ENCODE data around the gene KLHL33. TPM values are rescaled to one million over a fixed set of nuclear protein-coding genes. Genes with fewer than 3 reads are reported as not detected.

Gene KLHL33
- total RNA-seq, 1 experiment from 2014 or later, result not detected

- intact Hi-C loops (cut with micrococcal nuclease), result no loop called here
- BruUV-seq (replicated peaks), result no TSS peak
- H3K79me2 ChIP-seq (ENCODE audit: low read length), result no peaks in the 10 kb centered on the region
- ChIA-PET POLR2A (ENCODE audit: unreplicated experiment) (no interaction called here), CTCF (no interaction called here)
- H3K4me3 ChIP-seq (ENCODE audit: low read length), result no peak overlapping the region
- no peak for DNase-seq
- no peak overlapping the region for H3K9ac ChIP-seq (ENCODE audit: low read length)
- no peaks in the 10 kb centered on the region for H3K9me2 ChIP-seq (replicated peaks; ENCODE audit: low read length)
- H4K20me1 ChIP-seq (ENCODE audit: low read length), result no peaks in the 10 kb centered on the region
- no peak overlapping the region for H3K4me2 ChIP-seq (ENCODE audit: low read length)
- ATAC-seq, result no peak
- no peak overlapping the region for H2AFZ ChIP-seq (ENCODE audit: low read length)
- no peaks in the 10 kb centered on the region for H3K4me1 ChIP-seq (ENCODE audit: insufficient read depth, low read length)
- H3K9me3 ChIP-seq (ENCODE audit: low read length), result no peaks in the 10 kb centered on the region
- TF ChIP-seq EZH2 (IDR thresholded peaks at IDR 0.05; ENCODE audit: low read length, unreplicated experiment), result no peak
- TF ChIP-seq CTCF (conservative IDR thresholded peaks at IDR 0.05; ENCODE audit: low read depth, low read length), result no peak
- no peak for TF ChIP-seq EZH2phosphoT487 (IDR thresholded peaks at IDR 0.05; ENCODE audit: borderline replicate concordance, low read length)
- peaks cover 8% of the 10 kb centered on the region; the same call in 1 of the 2 replicates for H3K36me3 ChIP-seq (ENCODE audit: low read depth, low read length)
- no peak overlapping the region for H3K27ac ChIP-seq (ENCODE audit: low read length)
- no peaks in the 10 kb centered on the region for H3K27me3 ChIP-seq (ENCODE audit: low read length)
- no peaks in the 10 kb centered on the region for H3F3A ChIP-seq (ENCODE audit: low read length, unreplicated experiment)
These were observed 52.9 kb downstream of the KLHL33 start for GRCh38 chr14:20383032-20383431.

GRCh38 chr14:20382526-20382925, 53.4 kb downstream of the KLHL33 start:
- Histone ChIP-seq H3K36me3 (ENCODE audit: low read depth, low read length) (peaks cover 10% of the 10 kb centered on the region; the same call in 1 of the 2 replicates), H3F3A (ENCODE audit: low read length, unreplicated experiment) (no peaks in the 10 kb centered on the region), H3K27me3 (ENCODE audit: low read length) (no peaks in the 10 kb centered on the region), H3K27ac (ENCODE audit: low read length) (no peak overlapping the region), H3K4me3 (ENCODE audit: low read length) (no peak overlapping the region), H2AFZ (ENCODE audit: low read length) (no peak overlapping the region), H3K79me2 (ENCODE audit: low read length) (no peaks in the 10 kb centered on the region), H3K4me2 (ENCODE audit: low read length) (no peak overlapping the region), H3K9me2 (replicated peaks; ENCODE audit: low read length) (no peaks in the 10 kb centered on the region), H3K9ac (ENCODE audit: low read length) (no peak overlapping the region), H3K9me3 (ENCODE audit: low read length) (no peaks in the 10 kb centered on the region), H3K4me1 (ENCODE audit: insufficient read depth, low read length) (no peaks in the 10 kb centered on the region), H4K20me1 (ENCODE audit: low read length) (no peaks in the 10 kb centered on the region)
- intact Hi-C loops (cut with micrococcal nuclease), result no loop called here
- CTCF ChIA-PET, result no interaction called here
- ATAC-seq (no peak), DNase-seq (no peak)
- TF ChIP-seq EZH2 (IDR thresholded peaks at IDR 0.05; ENCODE audit: low read length, unreplicated experiment), result no peak
- no peak for TF ChIP-seq EZH2phosphoT487 (IDR thresholded peaks at IDR 0.05; ENCODE audit: borderline replicate concordance, low read length)
- no peak for TF ChIP-seq CTCF (conservative IDR thresholded peaks at IDR 0.05; ENCODE audit: low read depth, low read length)
- BruUV-seq (replicated peaks), result no TSS peak
- POLR2A ChIA-PET (ENCODE audit: unreplicated experiment), result no interaction called here

DNA sequence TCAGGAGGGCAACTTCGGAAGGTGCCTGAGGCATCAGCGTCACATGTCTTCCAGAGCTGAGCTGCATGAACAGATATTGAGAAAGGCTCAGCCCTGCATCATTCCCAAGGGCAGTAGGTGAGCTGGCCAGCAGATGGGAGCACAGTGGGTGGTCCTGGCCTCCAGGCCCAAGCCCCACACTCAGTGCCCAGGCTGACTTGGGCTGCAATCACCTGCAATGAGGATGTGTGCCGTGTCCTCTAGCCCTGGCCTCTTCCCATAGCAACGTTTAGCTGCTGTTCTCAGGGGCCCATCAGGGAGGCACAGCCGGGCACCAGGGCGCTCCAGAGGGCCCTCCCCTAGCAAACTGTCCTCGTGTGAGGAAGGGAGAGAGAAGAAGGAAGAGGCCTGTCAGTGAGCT, 54.6 kb downstream of the KLHL33 start:
- Histone ChIP-seq H3K27ac (ENCODE audit: low read length) (no peak overlapping the region), H3K4me3 (ENCODE audit: low read length) (no peak overlapping the region), H3K9ac (ENCODE audit: low read length) (no peak overlapping the region), H4K20me1 (ENCODE audit: low read length) (no peaks in the 10 kb centered on the region), H3K9me3 (ENCODE audit: low read length) (no peaks in the 10 kb centered on the region), H3K79me2 (ENCODE audit: low read length) (no peaks in the 10 kb centered on the region), H2AFZ (ENCODE audit: low read length) (no peak overlapping the region), H3F3A (ENCODE audit: low read length, unreplicated experiment) (no peaks in the 10 kb centered on the region), H3K36me3 (ENCODE audit: low read depth, low read length) (peaks cover 10% of the 10 kb centered on the region; the same call in 1 of the 2 replicates), H3K27me3 (ENCODE audit: low read length) (no peaks in the 10 kb centered on the region), H3K9me2 (replicated peaks; ENCODE audit: low read length) (no peaks in the 10 kb centered on the region), H3K4me2 (ENCODE audit: low read length) (no peak overlapping the region), H3K4me1 (ENCODE audit: insufficient read depth, low read length) (no peaks in the 10 kb centered on the region)
- POLR2A ChIA-PET (ENCODE audit: unreplicated experiment), result no interaction called here
- no peak for DNase-seq
- no TSS peak for BruUV-seq (replicated peaks)
- CTCF ChIA-PET, result no interaction called here
- intact Hi-C loops (cut with micrococcal nuclease), result no loop called here
- TF ChIP-seq EZH2phosphoT487 (IDR thresholded peaks at IDR 0.05; ENCODE audit: borderline replicate concordance, low read length), result no peak
- no peak for TF ChIP-seq EZH2 (IDR thresholded peaks at IDR 0.05; ENCODE audit: low read length, unreplicated experiment)
- no peak for TF ChIP-seq CTCF (conservative IDR thresholded peaks at IDR 0.05; ENCODE audit: low read depth, low read length)
- no peak for ATAC-seq
